Measurements from ENCODE around the gene FTCDNL1. TPM values are rescaled to one million over a fixed set of nuclear protein-coding genes. Genes with fewer than 3 reads are reported as not detected.

The FTCDNL1 gene
- total and polyA plus RNA-seq, 2 donors (not counting 1 experiment from before 2014, with no cell fraction given): 1.7 to 1.9 TPM

DNA sequence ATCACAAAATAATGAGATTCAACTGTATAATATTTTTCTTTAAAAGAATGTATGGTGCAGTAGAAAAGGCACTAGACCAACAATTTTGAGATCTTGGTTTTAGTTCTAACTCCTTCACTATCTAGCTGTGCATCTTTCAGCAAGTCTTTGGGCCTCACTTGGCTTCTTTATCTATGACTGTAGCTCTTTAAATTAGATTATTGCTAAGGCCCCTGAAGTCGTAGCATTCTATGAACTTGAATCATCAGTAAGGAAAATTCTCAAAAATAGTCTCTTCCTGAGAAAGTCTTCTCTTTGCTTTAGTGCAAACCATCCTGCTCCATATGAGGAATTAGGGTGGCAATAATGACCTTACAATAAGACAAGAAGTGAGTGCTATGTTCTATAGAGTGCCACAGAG is 140.4 kb downstream of the FTCDNL1 start:
- POLR2A ChIA-PET: no interaction called here
- no peaks in the 10 kb centered on the region for H3K27me3 ChIP-seq (replicated peaks in 1 of 4; ENCODE audit: control extremely low read depth in 1 of 4, control insufficient read depth in 3 of 4, insufficient read depth in 4 of 4, low read length in 3 of 4)
- H3K9ac ChIP-seq (ENCODE audit: low read length): no peak overlapping the region
- no peak overlapping the region for H3K4me2 ChIP-seq (replicated peaks; ENCODE audit: low read depth, low read length, poor library complexity, severe bottlenecking)
- Mint-ChIP-seq H3K4me1 (no peaks in the 10 kb centered on the region), H3K9me3 (ENCODE audit: insufficient read depth) (peaks cover 3% of the 10 kb centered on the region), H3K4me3 (no peak overlapping the region), H3K27ac (no peak overlapping the region), H3K27me3 (peaks cover 7% of the 10 kb centered on the region)
- DNase-seq: no peak
- H3K4me3 ChIP-seq (ENCODE audit: control extremely low read depth in 1 of 5, extremely low read depth in 1 of 5, insufficient read depth in 1 of 5, low read depth in 2 of 5, low read length in 4 of 5): no peak overlapping the region
- H3K4me1 ChIP-seq (ENCODE audit: control insufficient read depth in 2 of 2, insufficient read depth in 2 of 2, low read length in 2 of 2): no peaks in the 10 kb centered on the region
- no peak overlapping the region for H2AFZ ChIP-seq (ENCODE audit: insufficient read depth, low read depth, low read length, poor library complexity, severe bottlenecking)
- TF ChIP-seq, protein P1, sequence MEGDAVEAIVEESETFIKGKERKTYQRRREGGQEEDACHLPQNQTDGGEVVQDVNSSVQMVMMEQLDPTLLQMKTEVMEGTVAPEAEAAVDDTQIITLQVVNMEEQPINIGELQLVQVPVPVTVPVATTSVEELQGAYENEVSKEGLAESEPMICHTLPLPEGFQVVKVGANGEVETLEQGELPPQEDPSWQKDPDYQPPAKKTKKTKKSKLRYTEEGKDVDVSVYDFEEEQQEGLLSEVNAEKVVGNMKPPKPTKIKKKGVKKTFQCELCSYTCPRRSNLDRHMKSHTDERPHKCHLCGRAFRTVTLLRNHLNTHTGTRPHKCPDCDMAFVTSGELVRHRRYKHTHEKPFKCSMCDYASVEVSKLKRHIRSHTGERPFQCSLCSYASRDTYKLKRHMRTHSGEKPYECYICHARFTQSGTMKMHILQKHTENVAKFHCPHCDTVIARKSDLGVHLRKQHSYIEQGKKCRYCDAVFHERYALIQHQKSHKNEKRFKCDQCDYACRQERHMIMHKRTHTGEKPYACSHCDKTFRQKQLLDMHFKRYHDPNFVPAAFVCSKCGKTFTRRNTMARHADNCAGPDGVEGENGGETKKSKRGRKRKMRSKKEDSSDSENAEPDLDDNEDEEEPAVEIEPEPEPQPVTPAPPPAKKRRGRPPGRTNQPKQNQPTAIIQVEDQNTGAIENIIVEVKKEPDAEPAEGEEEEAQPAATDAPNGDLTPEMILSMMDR (IDR thresholded peaks at IDR 0.05): no peak
- TF ChIP-seq EZH2 (IDR thresholded peaks at IDR 0.05; ENCODE audit: borderline replicate concordance, insufficient read depth, low read depth, low read length, poor library complexity, severe bottlenecking): no peak
- no peaks in the 10 kb centered on the region for H4K20me1 ChIP-seq (ENCODE audit: control insufficient read depth, insufficient read depth, low read length, poor library complexity, severe bottlenecking)
- intact Hi-C loops (cut with micrococcal nuclease): no loop called here
- no peaks in the 10 kb centered on the region for H3K36me3 ChIP-seq (replicated peaks in 1 of 2; ENCODE audit: control extremely low read depth in 1 of 2, control insufficient read depth in 1 of 2, extremely low read depth in 1 of 2, insufficient read depth in 2 of 2, low read length in 1 of 2)
- CTCF ChIA-PET: interaction anchor here (0.7 kb wide), 1 partner anchor 26 kb away, joined by 5 read pairs; no protein-coding TSS in a partner anchor
- H3K79me2 ChIP-seq (ENCODE audit: control insufficient read depth, insufficient read depth, low read length): no peaks in the 10 kb centered on the region
- WGBS (ENCODE audit: insufficient coverage): no CpG with 5 or more reads among the region's 1 CpG
- no peak overlapping the region for H3K27ac ChIP-seq (ENCODE audit: low read length in 2 of 2)
- no peaks in the 10 kb centered on the region for H3K9me3 ChIP-seq (ENCODE audit: control extremely low read depth in 1 of 3, control insufficient read depth in 2 of 3, insufficient read depth in 1 of 3, low read length in 2 of 3)
- ATAC-seq (ENCODE audit: low read depth): no peak

Small RNA genes within 50 kb of the gene (small RNA-seq; reads per million reads assigned to genes)
- gene AC108032.1 (ENCODE audit: insufficient read length, low read depth, low replicate concordance) (not detected), gene RN7SL717P (ENCODE audit: insufficient read length, low read depth, low replicate concordance) (not detected)

Other genes starting within 250 kb of the FTCDNL1 start
- gene C2orf69, start 60.1 kb upstream of the FTCDNL1 start, total RNA-seq: 12.8 and 12.9 TPM in 2 replicates
- gene C2orf69, start 60.1 kb upstream of the FTCDNL1 start, polyA plus RNA-seq: 3.7 and 9.1 TPM in 2 replicates
- gene TYW5, start 104.3 kb upstream of the FTCDNL1 start, total RNA-seq: 15.0 and 15.4 TPM in 2 replicates
- 4.5 and 6.5 TPM in 2 replicates for gene TYW5, start 104.3 kb upstream of the FTCDNL1 start, polyA plus RNA-seq
- gene MAIP1, start 104.4 kb upstream of the FTCDNL1 start, total RNA-seq: 15.7 and 15.8 TPM in 2 replicates
- 4.6 and 14.4 TPM in 2 replicates for gene MAIP1, start 104.4 kb upstream of the FTCDNL1 start, polyA plus RNA-seq